ENCODE data around the gene CPLX3.
"Not testable (repeated sequence)": the region's sequence is repeated elsewhere in the genome, so short reads cannot be mapped to it uniquely, and the experiment has no call there.

Gene CPLX3, protein sequence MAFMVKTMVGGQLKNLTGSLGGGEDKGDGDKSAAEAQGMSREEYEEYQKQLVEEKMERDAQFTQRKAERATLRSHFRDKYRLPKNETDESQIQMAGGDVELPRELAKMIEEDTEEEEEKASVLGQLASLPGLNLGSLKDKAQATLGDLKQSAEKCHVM

DNA sequence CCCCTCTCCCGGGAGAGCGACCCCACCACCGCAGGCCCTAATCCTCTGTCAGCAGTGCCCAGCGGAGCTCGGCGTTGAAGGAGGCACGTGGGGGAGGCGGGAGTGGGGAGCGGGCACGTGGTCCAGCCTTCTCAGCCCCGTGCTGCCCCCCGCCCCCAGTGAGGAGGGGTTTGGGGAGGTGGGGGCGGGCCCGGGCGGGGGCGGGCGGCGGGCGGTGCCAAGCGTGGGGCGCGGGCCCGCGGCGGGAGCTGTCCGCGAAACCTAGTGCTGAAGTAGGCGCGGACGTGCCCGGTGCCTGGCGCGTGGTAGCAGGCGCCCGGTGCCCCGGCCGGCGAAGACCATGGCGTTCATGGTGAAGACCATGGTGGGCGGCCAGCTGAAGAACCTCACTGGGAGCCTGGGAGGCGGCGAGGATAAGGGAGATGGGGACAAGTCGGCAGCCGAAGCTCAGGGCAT lies at the start of gene CPLX3:
CPLX3 (plus strand) TSS at position 264 of the 456 bp plus-strand sequence; CDS start at position 341, 77 bp downstream.
- DNase-seq (ENCODE audit: low read depth in 2 of 3, low spot score in 1 of 3) = peak in 1 of 3 donors; percentile 35

DNA sequence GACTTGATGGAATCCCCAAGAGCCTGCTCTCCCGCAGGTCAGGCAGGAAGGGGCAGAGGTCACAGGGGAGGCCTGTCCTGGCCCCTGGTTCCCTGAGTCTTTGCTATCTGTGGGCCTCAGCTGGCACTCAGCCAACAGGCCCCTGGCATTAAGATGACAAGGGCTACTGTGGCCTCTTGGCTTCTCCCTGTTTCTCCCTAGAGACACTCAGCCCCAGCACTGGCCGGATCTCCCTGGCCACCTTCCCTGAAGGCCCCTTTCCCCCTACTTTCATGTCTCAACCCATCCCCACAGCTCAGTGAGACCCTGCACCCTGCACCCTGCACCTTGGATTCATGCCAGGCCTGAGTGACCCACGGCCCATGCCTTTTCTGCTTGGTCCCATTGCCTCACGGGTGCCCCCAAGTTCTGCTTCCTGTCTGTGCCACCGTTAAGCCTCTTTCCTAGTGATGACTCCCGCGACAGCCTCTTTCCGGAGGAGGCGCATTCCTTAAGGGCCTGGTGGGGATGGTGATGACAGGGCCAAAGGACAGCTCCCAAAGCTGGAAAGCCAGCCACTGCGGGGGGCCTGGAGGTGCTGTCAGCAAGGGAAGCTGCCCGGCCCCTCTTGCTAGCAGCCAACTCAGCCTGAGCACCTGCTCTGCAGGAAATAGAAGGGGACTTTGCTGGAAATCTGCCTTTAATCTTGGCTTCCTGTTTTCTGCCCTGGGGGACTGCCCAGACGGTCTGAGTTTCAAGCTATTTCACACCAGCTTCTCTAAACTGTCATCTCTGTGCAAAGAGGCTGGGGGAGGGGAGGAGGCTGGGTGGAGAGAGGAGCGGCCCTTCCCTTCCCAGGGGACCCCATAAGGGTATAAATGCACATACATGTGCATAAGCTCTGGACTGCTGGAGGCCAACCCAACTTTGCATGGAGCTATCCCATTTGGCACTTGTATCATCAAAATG lies 49.3 kb upstream of the CPLX3 start:
- peak in 1 of 3 donors; percentile 39 for DNase-seq (ENCODE audit: low read depth in 2 of 3, low spot score in 1 of 3)

GRCh38 chr15:74777769-74778598 lies 48.4 kb upstream of the CPLX3 start:
- DNase-seq (ENCODE audit: low read depth in 2 of 3, low spot score in 1 of 3) = no peak

DNA sequence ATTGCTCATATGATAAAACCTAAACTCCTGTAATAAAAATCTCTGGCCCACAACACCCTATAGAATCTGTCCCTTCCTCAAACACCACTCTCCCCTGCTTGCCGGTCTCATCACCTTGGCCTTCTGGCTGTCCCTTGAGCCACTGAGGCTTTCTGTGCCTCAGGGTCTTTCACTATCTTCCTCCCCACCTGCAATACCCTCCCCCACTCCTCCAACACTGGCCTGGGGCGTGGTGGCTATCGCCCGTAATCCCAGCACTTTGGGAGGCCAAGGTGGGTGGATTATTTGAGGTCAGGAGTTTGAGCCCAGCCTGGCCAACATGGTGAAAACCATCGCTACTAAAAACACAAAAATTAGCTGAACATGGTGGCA lies 47.8 kb upstream of the CPLX3 start:
- DNase-seq (ENCODE audit: low read depth in 2 of 3, low spot score in 1 of 3) = no peak

- no peak for DNase-seq (ENCODE audit: low read depth in 2 of 3, low spot score in 1 of 3)
These were observed 47.2 kb upstream of the CPLX3 start for GRCh38 chr15:74779162-74779648.

- no peak for DNase-seq (ENCODE audit: low read depth in 2 of 3, low spot score in 1 of 3)
These were observed 45.6 kb upstream of the CPLX3 start for GRCh38 chr15:74780523-74781430.

DNA sequence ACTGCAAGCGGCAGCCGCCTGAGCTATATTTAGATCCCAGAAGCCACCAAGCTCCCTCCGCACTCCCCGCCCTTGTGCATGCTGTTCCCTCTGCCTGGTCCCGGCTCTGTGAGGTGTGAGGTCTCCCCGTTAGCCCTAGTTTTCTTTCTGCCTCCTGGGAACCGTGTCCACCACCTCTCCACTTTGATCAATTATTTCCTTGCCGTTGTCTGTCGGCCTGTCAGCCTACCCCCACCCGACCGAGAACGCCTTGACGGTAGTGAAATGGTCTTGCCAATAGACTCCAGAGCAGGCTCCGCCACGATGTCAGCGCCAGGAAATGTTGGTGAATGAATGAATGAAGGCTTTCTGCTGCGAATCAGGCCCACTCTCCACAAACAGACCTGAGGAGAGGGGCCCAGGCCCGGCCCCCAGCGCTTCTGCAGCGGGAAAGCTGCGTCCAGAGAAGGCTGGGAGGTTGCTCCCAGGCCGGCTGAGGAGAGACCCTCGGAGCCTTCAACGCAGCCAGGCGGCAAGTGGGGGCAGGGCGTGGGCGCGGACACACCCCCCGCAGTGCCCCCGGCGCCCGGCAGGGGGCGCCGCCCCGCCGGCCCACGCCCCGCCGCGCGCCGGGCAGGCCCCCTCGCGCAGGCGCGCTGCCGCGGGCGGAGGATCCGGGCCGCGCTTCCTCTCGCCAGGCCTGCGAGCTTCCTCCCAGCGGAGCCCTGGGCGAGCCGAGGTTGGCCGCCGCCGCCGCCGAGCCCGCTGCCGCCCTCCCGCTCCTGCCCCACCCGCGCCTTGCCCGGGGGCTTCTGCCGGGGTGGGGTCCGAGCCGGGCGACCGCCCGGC lies 44.8 kb upstream of the CPLX3 start, which contains the start of gene CSK:
CSK (plus strand) TSS at position 650 of the 828 bp plus-strand sequence. CDS start 16,218 bp downstream, outside the sequence.
- DNase-seq (ENCODE audit: low read depth in 2 of 3, low spot score in 1 of 3) = peak in 2 of 3 donors; percentile 49 to 67

DNA sequence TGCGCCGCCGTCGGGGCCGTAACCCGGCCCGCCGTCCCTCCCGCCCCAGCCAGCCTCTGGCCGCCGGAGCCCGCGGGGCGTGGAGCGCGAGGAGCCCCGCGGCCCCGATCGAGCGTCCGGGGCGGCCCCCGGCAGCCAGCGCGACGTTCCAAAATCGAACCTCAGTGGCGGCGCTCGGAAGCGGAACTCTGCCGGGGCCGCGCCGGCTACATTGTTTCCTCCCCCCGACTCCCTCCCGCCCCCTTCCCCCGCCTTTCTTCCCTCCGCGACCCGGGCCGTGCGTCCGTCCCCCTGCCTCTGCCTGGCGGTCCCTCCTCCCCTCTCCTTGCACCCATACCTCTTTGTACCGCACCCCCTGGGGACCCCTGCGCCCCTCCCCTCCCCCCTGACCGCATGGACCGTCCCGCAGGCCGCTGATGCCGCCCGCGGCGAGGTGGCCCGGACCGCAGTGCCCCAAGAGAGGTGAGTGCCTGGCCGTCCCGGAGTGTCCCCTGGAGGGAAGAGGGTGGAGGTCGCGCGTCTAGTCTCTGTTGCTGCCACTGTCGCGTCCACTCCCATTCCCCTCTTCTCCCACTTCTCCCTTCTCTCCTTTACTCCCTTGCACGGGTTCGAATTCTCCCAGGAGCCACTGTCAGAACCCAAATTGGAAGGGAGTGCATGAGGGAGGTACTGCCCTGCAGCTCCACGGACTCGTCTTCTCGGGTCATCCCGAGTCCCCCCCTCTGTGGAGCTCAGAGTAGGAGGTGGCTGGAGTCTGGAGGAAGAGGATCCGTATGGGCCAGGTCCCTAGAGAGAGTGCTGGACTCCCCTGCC lies 44.0 kb upstream of the CPLX3 start:
- DNase-seq (ENCODE audit: low read depth in 2 of 3, low spot score in 1 of 3) = no peak

- no peak for DNase-seq (ENCODE audit: low read depth in 2 of 3, low spot score in 1 of 3)
These were observed 43.2 kb upstream of the CPLX3 start for GRCh38 chr15:74783072-74783807.

DNA sequence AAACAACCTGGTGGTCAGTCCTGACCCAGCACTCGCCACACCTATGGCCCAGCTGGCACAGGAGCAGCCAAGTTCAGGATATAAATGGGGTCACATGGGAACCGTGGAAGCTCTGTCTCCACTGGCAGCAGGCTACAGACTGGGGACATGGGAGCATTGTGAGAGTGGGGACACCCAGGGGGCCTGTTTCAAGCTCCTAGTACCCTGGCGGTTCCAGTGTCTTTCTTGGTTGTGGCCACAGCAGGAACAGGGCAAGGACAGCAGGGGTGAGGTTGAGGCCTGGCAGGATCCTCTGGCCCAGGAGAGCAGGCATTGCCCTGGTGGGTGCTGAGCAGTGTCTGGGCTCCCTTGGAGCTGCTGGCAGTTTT lies 42.6 kb upstream of the CPLX3 start:
- DNase-seq (ENCODE audit: low read depth in 2 of 3, low spot score in 1 of 3) = no peak

DNA sequence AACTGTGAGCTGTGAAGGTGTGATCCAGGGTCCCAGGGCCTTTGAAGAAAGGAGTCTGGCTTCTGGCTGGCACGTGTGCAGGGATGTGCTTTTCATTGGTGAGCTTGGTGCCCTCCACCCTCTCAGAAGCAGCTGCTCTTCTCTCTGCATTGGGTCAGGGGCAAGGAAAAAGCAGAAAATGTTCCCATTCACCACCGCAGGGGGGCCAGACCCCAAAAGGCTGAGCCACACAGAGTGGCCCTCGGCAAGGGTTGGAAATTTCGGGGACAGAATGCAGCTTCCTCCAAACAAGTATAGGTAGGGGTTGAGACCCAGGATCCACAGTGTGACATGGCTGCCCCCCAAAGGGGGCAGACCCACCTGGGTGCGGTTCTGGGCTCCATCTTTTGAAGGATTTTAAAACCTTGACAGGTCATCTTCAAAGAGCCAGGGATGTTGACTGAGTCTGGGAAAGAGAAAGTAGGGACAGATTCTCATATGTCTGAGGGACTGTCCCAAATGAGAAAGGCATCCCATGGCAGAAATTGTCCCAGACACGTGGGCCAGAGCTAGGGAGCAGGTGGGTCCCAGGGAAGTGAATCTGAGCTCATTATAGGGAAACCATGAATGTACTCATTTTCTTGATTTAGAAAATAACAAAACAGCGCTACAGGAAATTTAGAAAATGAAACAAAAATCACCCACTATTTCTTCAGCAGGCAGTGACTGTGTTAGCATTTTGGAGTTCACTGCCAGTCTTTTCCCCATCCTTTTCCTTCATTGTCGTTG lies 41.8 kb upstream of the CPLX3 start:
- no peak for DNase-seq (ENCODE audit: low read depth in 2 of 3, low spot score in 1 of 3)

DNA sequence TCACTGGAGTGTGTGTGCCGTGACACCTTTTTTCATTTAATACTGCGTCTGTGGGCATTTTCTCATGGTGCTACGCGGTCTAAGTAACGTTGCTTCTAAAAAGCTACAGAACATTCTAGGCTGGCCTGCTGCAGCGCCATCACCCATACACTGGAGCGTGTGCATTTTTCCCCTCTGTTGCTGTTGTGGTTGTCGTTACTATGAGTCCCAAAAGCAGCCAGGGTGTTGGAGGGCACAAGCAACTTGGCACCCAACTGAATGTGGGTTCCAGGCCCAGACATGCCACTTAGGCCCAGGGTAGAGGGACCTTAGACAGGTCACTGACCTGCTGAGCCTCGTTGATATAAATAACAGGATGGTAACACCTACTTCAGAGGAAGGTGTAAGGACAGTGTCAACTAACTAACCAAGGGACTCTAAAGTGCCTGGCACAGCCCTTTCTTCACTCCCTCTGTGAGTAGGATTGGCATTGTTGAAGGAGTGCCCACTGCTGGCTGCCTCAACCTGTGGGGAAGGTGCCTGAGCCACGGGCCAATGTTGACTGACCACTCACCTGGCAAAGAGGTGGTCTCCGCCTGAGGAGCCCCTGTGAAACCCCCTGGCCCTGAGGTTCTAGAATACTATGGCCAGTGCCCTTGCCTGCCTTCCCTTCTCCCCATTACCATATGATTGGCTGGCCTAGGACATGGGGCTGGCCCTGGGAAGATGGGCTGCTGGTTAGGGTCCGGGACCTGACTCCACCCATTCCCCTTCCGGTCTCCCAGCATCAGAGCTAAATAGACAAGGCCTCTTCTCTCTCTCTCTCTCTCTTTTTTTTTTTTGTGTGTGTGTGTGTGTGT lies 41.0 kb upstream of the CPLX3 start:
- peak in 1 of 3 donors; percentile 50 for DNase-seq (ENCODE audit: low read depth in 2 of 3, low spot score in 1 of 3)

DNA sequence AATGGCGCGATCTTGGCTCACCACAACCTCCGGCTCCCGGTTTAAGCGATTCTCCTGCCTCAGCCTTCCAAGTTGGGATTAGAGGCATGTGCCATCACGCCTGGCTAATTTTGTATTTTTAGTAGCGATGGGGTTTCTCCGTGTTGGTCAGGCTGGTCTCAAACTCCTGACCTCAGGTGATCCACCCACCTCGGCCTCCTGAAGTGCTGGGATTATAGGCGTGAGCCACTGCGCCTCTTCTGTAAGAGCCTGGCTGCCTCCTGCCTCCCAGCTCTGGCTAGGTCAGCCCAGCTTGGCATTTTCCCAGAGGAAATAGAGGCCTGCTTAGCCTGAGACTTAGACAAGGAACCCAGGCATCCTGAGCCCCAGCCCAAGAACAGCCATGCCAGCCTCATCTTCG lies 40.3 kb upstream of the CPLX3 start:
- DNase-seq (ENCODE audit: low read depth in 2 of 3, low spot score in 1 of 3) = not testable (repeated sequence)

DNA sequence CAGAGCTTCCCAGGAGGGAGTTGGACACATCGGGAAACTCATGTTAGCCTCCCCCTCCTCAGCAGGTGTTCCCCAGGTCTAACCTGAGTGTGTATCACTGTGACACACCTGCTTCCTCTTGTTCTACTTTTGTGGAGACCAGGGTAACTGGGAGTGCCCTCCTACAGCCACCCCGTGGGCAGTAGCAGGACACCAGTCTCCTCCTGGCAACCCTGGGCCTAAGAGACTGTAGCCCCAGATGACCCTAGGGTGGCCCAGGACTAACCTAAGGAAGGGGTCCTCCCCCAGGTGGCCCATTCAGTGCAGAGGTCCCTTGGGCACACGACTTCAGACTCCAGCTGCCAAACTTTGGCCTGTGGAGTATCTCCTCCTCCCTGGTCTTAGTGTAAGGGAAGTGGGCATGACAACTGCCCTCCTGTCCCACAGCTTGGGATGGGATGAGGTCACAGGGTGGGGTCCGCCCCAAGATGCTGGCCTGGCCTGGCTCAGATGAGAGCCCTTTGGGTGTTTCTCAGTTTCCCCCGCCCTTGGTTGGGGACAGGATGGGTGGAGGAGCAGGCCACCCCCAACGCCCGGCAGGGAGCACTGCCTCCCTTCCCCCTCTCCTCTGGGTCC lies 39.8 kb upstream of the CPLX3 start:
- DNase-seq (ENCODE audit: low read depth in 2 of 3, low spot score in 1 of 3) = no peak

- DNase-seq (ENCODE audit: low read depth in 2 of 3, low spot score in 1 of 3) = peak; percentile 86 to 92 (median 91)
These were observed 39.0 kb upstream of the CPLX3 start for GRCh38 chr15:74787251-74788041.

Measured in stimulated activated CD4-positive, alpha-beta T cell treated with anti-CD3 and anti-CD28 coated beads, Interleukin-12 subunit alpha, Interleukin-12 subunit beta, amount 100 ng/mL, for 48 hours (primary cell).